Activated CD4-positive, alpha-beta T cell treated with anti-CD3 and anti-CD28 coated beads for 48 hours (primary cell): ENCODE measurements around the gene PLEKHJ1.
"Not testable (repeated sequence)": the region's sequence is repeated elsewhere in the genome, so short reads cannot be mapped to it uniquely, and the experiment has no call there.

ENCODE experiments used
- DNase-seq: peaks from one replicate; pipeline ENCODE4 v3.0.0-alpha.2; 2020

The PLEKHJ1 gene

GRCh38 chr19:2236314-2237050 is at the start of gene PLEKHJ1, which contains the start of gene SF3A2:
Gene PLEKHJ1, minus strand, starts transcription at chr19:2236329. Its CDS starts 81 bp downstream, at chr19:2236248.
Gene SF3A2, plus strand, starts transcription at chr19:2236824. Its CDS starts 6,595 bp downstream, at chr19:2243419.
- DNase-seq, result peak; percentile 99

DNA sequence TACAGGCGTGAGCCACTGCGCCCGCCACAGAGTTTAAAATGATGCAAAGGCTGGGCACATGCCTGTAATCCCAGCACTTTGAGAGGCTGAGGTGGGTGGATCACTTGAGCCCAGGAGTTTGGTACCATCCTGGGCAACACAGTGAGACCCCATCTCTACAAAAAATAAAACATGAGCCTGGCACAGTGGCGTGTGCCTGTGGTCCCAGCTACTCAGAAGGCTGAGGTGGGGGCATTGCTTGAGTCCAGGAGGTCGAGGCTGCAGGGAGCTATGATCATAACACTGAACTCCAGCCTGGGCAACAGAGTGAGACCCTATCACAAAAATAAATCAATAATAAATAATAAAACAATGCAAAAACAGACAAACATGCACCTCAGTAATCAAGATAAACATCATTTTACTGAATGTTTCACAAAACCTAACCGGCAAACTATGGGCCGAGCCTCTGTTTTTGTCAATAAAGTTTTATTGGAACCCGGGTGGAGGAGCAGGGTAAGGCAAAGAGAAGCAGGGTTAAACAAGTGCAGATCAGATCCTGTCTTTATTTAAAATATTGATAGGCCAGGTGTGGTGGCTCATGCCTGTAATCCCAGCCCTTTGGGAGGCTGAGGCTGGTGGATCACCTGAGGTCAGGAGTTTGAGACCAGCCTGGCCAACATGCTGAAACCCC is 47.8 kb upstream of the PLEKHJ1 start:
- no peak for DNase-seq

DNA sequence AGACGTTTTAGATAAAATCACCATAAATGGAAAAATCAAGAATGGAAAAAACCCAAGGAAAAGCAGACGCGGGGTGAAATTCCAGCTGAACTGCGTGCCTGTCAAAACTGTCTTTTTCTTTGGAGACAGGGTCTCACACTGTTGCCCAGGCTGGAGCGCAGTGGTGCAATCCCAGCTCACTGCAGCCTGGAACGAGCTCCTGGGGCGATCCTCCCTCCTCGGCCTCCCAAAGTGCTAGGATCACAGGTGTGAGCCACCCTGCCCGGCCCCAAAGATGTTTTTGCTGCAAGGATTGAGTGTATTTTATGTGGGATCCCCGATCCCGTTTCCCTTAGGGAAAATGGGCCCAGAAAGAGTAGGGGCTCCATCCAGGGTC is 46.7 kb upstream of the PLEKHJ1 start:
- DNase-seq, result no peak

- no peak for DNase-seq
Measured at GRCh38 chr19:2282062-2282861, 46.1 kb upstream of the PLEKHJ1 start, which contains the start of gene PEAK3. Gene PEAK3, minus strand, starts transcription at chr19:2282175. Its CDS starts 1,244 bp downstream, at chr19:2280931.

GRCh38 chr19:2281265-2282061 is 45.3 kb upstream of the PLEKHJ1 start:
- not testable (repeated sequence) for DNase-seq

- no peak for DNase-seq
Measured at GRCh38 chr19:2280633-2281264, 44.6 kb upstream of the PLEKHJ1 start.

- DNase-seq, result no peak
Measured at GRCh38 chr19:2278459-2279158, 42.5 kb upstream of the PLEKHJ1 start.

GRCh38 chr19:2277138-2277537 is 41.0 kb upstream of the PLEKHJ1 start:
- DNase-seq, result no peak

DNA sequence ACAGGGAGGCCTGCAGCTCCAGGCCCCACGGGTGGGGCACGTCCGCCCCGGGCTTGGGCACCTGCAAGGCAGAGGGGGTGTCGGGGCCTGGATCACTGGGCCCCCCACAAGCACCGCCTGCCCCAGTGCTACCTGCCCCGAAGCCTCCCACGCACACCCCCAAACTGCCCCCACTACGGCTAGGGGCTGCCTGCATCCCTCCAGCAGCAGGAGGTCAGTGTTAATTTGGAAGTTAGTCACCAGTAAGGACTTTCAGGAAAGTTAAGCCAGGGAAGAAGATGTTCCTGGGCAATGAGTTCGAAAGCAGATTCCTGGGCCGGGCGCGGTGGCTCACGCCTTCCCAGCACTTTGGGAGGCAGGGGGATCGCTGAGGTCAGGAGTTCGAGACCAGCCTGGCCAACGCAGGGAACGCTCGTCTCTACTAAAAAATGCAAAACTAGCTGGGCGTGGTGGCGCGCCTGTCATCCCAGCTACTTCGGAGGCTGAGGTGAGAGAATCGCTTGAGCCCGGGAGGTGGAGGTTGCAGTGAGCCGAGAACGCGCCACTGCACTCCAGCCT is 40.4 kb upstream of the PLEKHJ1 start:
- DNase-seq, result no peak

GRCh38 chr19:2275588-2276428 is 39.7 kb upstream of the PLEKHJ1 start:
- DNase-seq, result no peak

GRCh38 chr19:2274931-2275535 is 38.9 kb upstream of the PLEKHJ1 start:
- DNase-seq, result peak; percentile 52

DNA sequence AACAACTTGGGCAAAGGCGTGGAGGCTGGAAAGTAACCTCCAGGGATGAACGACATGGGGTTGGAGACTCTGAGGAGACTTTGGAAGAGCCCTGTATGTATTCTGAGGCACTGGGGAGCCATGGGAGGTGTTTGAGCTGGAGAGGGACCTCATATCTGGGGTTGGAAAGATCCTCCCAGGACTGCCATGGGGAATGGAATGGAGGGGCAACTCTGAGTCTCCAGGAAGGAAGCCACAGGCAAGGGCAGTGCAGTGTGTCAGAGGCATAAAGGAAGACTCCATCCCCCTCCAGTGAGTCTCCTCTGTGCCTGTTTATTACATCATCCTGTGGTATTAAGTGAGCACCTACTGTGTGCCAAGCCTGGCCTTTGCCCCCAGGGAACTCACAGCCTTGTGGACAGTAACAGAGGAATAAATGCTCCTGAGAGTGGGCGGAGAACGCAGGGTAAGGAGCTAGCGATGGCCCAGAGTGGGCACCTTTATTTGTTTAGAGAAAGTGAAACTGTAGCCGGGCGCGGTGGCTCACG is 38.1 kb upstream of the PLEKHJ1 start:
- DNase-seq, result no peak

GRCh38 chr19:2273356-2274184 is 37.4 kb upstream of the PLEKHJ1 start:
- DNase-seq, result peak; percentile 83

DNA sequence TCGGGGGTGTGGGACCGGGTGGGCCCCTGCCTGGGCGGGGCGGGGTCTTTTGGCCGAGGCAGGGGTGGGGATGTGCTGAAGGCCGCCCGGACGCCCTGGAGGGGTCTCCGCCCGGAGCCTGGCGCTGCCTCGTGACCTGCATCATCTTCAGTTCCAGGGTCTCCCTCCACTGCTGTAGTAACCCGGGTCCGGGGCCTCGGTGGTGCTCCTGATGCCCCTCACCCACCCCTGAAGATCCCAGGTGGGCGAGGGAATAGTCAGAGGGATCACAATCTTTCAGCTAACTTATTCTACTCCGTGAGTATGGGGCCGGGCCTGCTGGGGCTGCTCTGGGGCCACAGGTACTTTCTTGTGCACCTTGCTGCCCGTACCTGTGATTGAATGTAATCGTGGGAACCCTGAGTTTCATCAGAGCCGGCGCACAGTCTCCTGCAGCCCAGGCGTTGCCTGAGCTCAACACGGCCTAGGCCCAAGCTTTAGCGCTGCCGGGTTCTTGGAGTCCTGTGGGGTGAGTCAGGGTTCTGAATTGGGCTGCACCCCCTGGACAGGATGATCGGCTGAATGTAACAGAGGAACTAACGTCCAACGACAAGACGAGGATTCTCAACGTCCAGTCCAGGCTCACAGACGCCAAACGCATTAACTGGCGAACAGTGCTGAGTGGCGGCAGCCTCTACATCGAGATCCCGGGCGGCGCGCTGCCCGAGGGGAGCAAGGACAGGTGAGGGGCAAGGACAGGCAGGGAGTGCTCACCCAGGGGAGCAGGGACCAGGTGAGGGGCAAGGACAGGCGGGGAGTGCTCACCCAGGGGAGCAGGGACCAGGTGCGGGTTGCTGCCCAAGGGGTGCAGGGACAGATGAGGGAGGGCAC is 35.3 kb upstream of the PLEKHJ1 start:
- no peak for DNase-seq

GRCh38 chr19:2270423-2271233 is 34.5 kb upstream of the PLEKHJ1 start:
- peak; percentile 86 for DNase-seq

- DNase-seq, result peak; percentile 46
Measured at GRCh38 chr19:2270157-2270422, 34.0 kb upstream of the PLEKHJ1 start.
